Measurements from ENCODE around the gene PLVAP. TPM values are rescaled to one million over a fixed set of nuclear protein-coding genes. Genes with fewer than 3 reads are reported as not detected.

The PLVAP gene
- total and polyA plus RNA-seq, 2 experiments from 2014 or later, result not detected

- no peak for TF ChIP-seq ZNF462 (CRISPR knock-in tag; IDR thresholded peaks at IDR 0.05)
- peaks cover 2% of the 10 kb centered on the region; the same call in 2 of the 3 replicates for H3K9me3 Mint-ChIP-seq
- Histone ChIP-seq H3K4me3 (peak overlapping the region; percentile 90), H4K20me1 (replicated peaks; ENCODE audit: insufficient read depth) (no peaks in the 10 kb centered on the region), H3K9me2 (ENCODE audit: insufficient read depth) (no peaks in the 10 kb centered on the region), H3K79me2 (replicated peaks; ENCODE audit: insufficient read depth) (no peaks in the 10 kb centered on the region), H3F3A (replicated peaks; ENCODE audit: low read depth) (peaks cover 29% of the 10 kb centered on the region), H3K4me2 (peak overlapping the region; percentile 93), H2AFZ (no peak overlapping the region), H3K36me3 (ENCODE audit: insufficient read depth) (no peaks in the 10 kb centered on the region), H3K4me1 (ENCODE audit: insufficient read depth) (peaks cover 16% of the 10 kb centered on the region), H3K27ac (ENCODE audit: low read depth) (no peak overlapping the region), H3K27me3 (ENCODE audit: insufficient read depth) (peaks cover 9% of the 10 kb centered on the region; the same call in 1 of the 2 replicates)
- ATAC-seq (no peak), DNase-seq (ENCODE audit: low spot score) (no peak)
- H3K27ac Mint-ChIP-seq, result no peak overlapping the region
- peaks cover 16% of the 10 kb centered on the region for H3K27me3 Mint-ChIP-seq (ENCODE audit: insufficient read depth, low read depth, poor library complexity)
- H3K4me3 Mint-ChIP-seq, result peak overlapping the region; percentile 60
- H3K4me1 Mint-ChIP-seq, result peaks cover 24% of the 10 kb centered on the region
- peaks cover 24% of the 10 kb centered on the region for H3K36me3 Mint-ChIP-seq (ENCODE audit: low read depth)
Measured at GRCh38 chr19:17329366-17330261, 47.5 kb downstream of the PLVAP start.

GRCh38 chr19:17328517-17329365, 48.4 kb downstream of the PLVAP start:
- no peaks in the 10 kb centered on the region for H4K20me1 ChIP-seq (replicated peaks; ENCODE audit: insufficient read depth)
- H3K27ac ChIP-seq (ENCODE audit: low read depth), result peak overlapping the region; percentile 89
- peak overlapping the region; percentile 93 for H3K4me2 ChIP-seq
- H3K36me3 ChIP-seq (ENCODE audit: insufficient read depth), result no peaks in the 10 kb centered on the region
- Mint-ChIP-seq H3K4me3 (peak overlapping the region; percentile 90; the same call in 2 of the 3 replicates), H3K9me3 (peaks cover 2% of the 10 kb centered on the region; the same call in 1 of the 3 replicates), H3K27me3 (ENCODE audit: insufficient read depth, low read depth, poor library complexity) (peaks cover 16% of the 10 kb centered on the region), H3K27ac (no peak overlapping the region), H3K36me3 (ENCODE audit: low read depth) (peaks cover 24% of the 10 kb centered on the region), H3K4me1 (peaks cover 21% of the 10 kb centered on the region)
- peaks cover 16% of the 10 kb centered on the region for H3K4me1 ChIP-seq (ENCODE audit: insufficient read depth)
- H3K79me2 ChIP-seq (replicated peaks; ENCODE audit: insufficient read depth), result no peaks in the 10 kb centered on the region
- no peak overlapping the region; the same call in 1 of the 2 replicates for H2AFZ ChIP-seq
- DNase-seq (ENCODE audit: low spot score) (peak; percentile 68), ATAC-seq (peak; percentile 10)
- H3K27me3 ChIP-seq (ENCODE audit: insufficient read depth), result peaks cover 9% of the 10 kb centered on the region; the same call in 1 of the 2 replicates
- peak overlapping the region; percentile 90 for H3K4me3 ChIP-seq
- H3F3A ChIP-seq (replicated peaks; ENCODE audit: low read depth), result peaks cover 26% of the 10 kb centered on the region
- no peaks in the 10 kb centered on the region for H3K9me2 ChIP-seq (ENCODE audit: insufficient read depth)
- TF ChIP-seq CREB1 (CRISPR knock-in tag; IDR thresholded peaks at IDR 0.05; ENCODE audit: low read depth), result no peak
- no peak for TF ChIP-seq JUNB (IDR thresholded peaks at IDR 0.05; ENCODE audit: unreplicated experiment)
